HUES6 (cell line): ENCODE measurements around the gene SLC12A7.

Source experiments
- H3K27ac ChIP-seq: 2 replicates; pipeline ENCODE4 v1.7.0; 2013; ENCODE audit warnings: low read depth, mild to moderate bottlenecking, low read length, inconsistent platforms
- H3K27me3 ChIP-seq: 2 replicates; pipeline ENCODE4 v1.6.1; 2013; ENCODE audit warnings: low read length; ENCODE audit not compliant: control insufficient read depth, insufficient read depth
- H3K36me3 ChIP-seq: 2 replicates; pipeline ENCODE4 v1.6.1; 2013; ENCODE audit warnings: low read length; ENCODE audit not compliant: control insufficient read depth, insufficient read depth
- H3K4me1 ChIP-seq: 2 replicates; pipeline ENCODE4 v1.6.1; 2013; ENCODE audit warnings: low read length; ENCODE audit not compliant: control insufficient read depth, insufficient read depth
- H3K4me3 ChIP-seq: 2 replicates; pipeline ENCODE4 v1.5.1; 2013; ENCODE audit warnings: low read depth, low read length
- H3K9ac ChIP-seq: one replicate; pipeline ENCODE4 v1.6.1; 2013; ENCODE audit warnings: mild to moderate bottlenecking, low read length
- H3K9me3 ChIP-seq: 2 replicates; pipeline ENCODE4 v1.6.1; 2013; ENCODE audit warnings: low read depth, low read length; ENCODE audit not compliant: control insufficient read depth, insufficient read depth

The SLC12A7 gene

DNA sequence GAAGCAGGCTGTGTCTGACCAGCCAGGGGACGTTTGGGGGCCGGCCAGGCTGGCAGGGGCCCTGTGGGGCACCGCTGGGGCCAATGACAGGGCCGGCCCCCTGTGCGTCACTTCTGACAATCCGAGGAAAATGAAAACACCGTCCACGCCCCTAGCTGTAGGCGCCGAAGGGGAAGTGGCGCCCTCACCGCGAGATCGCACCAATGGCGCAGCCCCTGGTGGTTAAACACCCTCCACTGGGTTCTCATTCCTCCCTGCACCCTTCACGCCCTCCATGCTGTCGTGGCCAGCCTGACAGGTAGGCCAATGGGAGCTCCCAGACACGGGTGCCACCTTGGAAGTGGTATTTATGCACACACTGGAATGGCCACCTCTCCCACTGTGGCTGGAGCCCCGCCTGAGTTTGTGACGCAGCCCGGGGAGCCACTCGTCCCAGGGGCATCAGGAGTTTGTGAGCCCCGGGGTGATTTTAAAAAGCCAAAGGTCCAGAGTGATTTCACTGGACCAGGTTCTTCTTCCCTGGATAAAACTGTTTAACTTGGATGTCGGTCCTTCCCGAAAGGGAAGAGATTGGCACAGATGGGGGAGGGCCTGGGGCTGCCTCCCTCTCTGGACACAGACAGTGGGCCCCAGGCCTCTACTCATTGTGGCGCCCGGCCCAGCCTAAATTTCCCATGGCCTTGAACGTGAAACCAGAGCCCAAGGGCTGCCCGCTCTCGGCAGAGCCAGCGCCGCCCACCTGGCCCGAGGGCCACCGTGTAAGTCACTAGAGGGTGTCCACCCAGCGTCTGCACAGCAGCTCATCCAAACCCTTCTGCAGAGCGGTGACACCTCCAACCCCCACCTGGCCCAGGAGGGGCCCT is 53.5 kb downstream of the SLC12A7 start:
- no peaks in the 10 kb centered on the region for H3K4me1 ChIP-seq
- no peak overlapping the region for H3K4me3 ChIP-seq
- H3K27me3 ChIP-seq: no peaks in the 10 kb centered on the region
- H3K9me3 ChIP-seq: no peaks in the 10 kb centered on the region
- H3K27ac ChIP-seq: no peak overlapping the region
- peaks cover 60% of the 10 kb centered on the region for H3K36me3 ChIP-seq
- no peak overlapping the region for H3K9ac ChIP-seq

DNA sequence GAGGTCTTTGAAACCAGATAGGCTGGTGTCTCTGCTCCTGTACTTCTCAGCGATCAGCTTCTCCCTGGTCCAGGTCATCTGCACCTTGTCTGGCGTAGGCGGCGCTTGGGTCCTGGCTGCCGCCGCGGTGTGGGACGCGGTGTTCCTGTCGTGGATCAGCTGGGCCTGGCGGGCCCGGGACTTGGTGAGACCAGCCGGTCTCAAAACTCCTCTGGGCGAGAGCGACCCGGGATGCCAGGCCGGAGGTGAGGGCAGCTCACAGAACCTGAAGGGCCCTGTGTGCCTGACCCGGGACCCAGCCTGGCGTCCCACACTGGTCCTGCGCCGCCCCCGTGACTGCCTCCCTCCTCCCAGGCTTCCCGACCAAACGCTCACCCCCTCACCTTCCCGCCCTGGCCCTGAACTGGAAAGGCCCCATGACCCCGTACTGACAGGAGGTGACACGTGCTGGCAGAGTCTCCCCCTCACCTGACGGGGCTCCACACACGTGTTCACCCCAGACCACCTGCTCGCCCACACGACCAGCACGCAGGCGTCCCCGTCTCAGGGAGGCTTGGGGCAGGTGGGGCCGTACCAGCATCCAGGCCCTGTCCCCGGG is 54.3 kb downstream of the SLC12A7 start:
- H3K27me3 ChIP-seq: no peaks in the 10 kb centered on the region
- H3K9ac ChIP-seq: no peak overlapping the region
- no peak overlapping the region for H3K4me3 ChIP-seq
- H3K9me3 ChIP-seq: no peaks in the 10 kb centered on the region
- no peaks in the 10 kb centered on the region for H3K4me1 ChIP-seq
- no peak overlapping the region for H3K27ac ChIP-seq
- H3K36me3 ChIP-seq: peaks cover 59% of the 10 kb centered on the region

DNA sequence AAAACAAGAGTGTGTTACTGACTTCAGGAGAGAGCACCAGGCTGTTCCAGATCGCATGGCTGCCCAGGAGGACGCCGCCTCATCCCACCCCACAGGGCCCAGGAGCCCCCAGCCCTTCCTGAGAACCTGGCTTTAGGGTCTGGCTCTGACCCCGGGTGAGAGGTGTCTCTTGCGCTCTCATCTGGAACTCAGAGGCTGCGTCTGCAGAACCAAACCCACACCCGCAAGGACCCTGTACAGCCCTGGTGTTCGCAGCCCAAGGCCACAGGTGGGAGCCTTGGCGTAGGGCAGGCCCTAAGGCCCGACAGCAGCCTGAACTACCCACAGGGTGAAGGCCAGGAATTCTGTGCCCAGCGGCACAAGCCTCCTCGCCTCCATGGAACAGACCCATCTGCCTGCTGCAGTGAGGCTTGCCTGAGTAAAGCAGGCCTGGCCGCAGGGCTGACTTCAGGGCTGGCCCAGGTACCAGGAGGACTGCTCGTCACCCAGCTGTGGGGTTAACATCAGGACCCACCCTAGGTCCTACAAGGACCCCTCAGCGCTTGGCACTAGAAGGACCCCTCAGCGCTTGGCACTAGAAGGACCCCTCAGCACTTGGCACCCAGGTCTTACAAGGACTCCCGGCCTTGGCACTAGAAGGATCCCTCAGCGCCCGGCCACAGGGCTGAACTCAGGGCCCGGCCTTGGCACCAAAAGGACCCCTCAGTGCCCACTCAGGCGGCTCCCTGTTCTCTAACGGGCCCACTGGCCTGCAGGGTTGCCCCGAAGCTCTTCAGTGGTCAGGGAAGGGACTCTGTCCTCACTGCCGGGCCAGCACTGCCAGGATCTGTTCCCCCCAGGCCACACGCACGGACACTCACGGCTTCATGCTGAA is 55.0 kb downstream of the SLC12A7 start:
- Histone ChIP-seq H3K27ac (no peak overlapping the region), H3K4me1 (no peaks in the 10 kb centered on the region), H3K36me3 (peaks cover 62% of the 10 kb centered on the region), H3K9me3 (no peaks in the 10 kb centered on the region), H3K27me3 (no peaks in the 10 kb centered on the region), H3K9ac (no peak overlapping the region), H3K4me3 (no peak overlapping the region)

DNA sequence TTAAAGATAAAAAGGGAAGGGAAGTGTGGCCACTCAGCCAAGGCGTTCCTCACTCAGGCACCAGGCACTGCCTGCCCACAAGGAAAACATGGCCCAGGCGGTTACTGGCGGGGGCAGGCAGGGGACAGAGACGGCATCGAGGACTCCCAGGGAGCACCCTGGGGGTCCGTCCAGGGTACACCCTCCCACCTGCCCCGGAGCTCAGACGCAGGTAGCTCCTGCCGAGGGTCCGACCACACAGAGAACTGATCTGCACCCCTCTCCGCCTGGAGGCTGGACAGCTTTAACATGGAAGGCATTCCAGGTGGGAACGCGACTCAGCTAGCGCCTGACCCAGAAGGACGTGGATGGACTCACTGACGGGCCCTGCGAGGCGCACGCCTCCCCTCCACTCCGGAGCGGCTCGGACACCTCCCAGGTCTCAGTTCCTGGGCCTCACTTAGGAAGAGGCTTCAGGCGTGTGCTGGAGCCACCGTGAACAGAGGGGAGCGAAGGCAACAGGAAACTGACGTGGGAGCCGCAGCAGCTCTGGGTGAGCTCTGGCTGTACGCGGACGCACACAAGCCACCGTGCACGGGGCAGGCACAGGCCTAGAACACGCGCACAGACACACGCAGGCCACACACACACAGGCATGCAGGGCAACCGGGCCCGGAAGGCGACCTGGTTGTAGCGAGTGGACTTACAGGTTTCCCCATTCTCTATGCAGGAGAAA is 55.8 kb downstream of the SLC12A7 start:
- no peaks in the 10 kb centered on the region for H3K9me3 ChIP-seq
- no peak overlapping the region for H3K9ac ChIP-seq
- no peak overlapping the region for H3K27ac ChIP-seq
- no peaks in the 10 kb centered on the region for H3K4me1 ChIP-seq
- peaks cover 69% of the 10 kb centered on the region for H3K36me3 ChIP-seq
- H3K4me3 ChIP-seq: no peak overlapping the region
- H3K27me3 ChIP-seq: no peaks in the 10 kb centered on the region

DNA sequence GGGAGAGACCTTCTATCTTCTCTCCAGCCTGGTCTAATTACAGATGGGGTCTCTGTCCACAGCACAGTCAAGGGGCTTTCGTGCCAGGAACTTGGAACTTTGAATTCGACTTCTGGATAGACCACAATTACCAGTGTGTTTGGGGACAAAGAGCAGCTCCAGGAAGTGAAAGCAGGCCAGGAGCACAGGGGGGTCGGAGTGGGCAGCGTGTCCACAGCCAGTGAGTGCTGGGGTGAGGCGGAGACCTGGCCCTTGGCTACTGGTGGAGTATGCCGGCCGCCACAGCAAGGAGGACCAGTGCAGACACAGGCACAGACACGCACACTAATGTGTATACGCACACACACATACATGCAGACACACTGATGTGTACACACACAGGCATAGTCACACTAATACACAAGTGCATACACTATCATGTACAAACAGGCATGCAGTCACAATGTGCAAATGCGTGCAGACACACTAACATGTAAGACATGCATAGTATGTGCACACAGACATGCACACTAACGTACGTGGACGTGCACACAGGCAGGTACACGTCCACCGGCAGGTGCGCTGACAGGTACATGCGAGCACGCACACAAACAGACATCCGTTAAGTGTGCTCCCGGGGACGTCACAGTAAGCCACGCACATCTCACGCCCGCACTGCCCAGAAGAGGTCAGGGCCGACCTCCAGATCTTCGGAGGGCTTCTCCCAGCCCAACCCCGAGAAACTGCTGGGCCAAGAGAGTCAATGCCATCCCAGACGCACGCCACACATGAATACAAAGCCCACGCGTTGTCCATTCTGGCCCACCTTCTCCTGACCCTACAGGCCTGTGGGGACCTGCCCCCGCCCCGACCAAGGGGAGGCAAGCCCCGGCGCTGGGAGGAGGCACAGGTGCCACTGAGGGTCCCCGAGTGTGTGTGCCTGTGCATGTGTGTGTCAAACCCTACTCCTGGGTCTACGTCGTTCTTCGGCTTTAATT is 56.8 kb downstream of the SLC12A7 start:
- Histone ChIP-seq H3K4me3 (no peak overlapping the region), H3K4me1 (no peaks in the 10 kb centered on the region), H3K9me3 (no peaks in the 10 kb centered on the region), H3K9ac (no peak overlapping the region), H3K27ac (0 out of 2 replicates have a peak overlapping the region, but pooled peaks have one; percentile 28), H3K27me3 (no peaks in the 10 kb centered on the region), H3K36me3 (peaks cover 62% of the 10 kb centered on the region)

DNA sequence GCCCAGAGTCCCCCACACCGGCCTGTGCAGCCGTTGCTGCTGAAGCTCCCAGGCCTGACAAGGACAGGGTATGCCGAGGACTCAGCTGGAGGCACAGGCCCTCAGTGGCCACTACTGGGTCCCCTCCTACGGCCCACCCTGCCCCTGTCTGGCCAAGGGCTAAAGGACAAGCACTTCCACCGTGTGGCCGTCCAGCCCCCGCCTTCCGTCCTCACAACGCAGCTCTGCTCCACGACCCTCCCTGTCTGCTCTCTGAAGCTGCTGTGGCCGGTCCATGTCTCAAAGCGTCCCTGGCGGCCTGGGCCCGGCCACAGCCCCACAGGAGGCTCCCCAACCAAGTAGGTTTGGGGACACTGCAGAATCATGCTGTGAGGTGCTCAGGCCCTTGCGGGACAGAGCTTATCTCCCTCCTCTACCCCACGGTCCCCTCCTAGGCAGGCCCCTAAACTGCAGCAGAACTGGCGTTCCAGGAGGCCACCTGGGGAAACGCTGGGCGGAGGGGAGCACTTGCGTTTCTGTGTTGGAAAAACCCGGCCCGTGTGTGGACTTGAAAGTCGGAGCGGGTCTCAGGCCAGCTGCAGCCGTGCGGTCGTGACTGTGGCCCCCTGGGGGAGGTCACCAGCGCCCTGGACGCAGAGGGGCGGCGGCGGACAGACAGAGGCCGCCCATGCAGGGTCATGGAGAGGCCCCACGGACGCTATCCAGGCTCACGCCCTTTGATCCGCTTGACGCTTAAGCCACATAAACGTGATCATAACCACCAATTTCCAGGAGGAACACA is 57.7 kb downstream of the SLC12A7 start:
- H3K36me3 ChIP-seq: peaks cover 54% of the 10 kb centered on the region
- no peaks in the 10 kb centered on the region for H3K4me1 ChIP-seq
- H3K27me3 ChIP-seq: no peaks in the 10 kb centered on the region
- no peaks in the 10 kb centered on the region for H3K9me3 ChIP-seq
- no peak overlapping the region for H3K4me3 ChIP-seq
- H3K9ac ChIP-seq: no peak overlapping the region
- H3K27ac ChIP-seq: 0 out of 2 replicates have a peak overlapping the region, but pooled peaks have one; percentile 28

DNA sequence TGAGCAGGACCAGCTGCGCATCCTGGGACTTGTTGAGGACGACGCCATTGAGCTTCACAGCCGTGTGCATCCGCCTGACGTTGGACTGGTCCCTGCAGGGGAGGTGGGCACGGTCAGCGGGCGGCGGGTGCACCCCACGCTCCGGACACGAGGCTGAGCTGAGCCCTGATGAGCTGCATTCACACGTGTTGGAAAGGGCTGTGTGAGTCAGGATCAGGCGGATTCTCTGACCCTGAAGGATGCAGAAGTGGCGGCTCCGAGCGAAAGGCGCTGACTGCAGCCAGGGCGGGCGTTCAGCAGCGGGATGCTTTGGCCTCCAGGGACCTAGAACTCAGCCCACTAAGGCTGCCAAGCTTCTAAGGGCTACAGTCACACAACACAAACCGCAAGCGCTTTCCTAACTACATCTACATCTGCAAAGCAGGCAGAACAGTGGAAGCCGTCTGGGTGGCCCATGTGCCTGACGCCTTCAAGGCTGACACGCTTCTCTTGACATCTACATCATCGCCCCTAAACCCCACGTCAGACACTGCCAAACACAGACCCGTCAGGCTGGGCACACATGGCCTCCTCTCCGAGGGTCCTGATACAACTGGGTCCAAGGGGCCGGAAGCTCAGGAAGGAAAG is 58.4 kb downstream of the SLC12A7 start:
- Histone ChIP-seq H3K4me3 (no peak overlapping the region), H3K36me3 (peaks cover 52% of the 10 kb centered on the region), H3K27me3 (no peaks in the 10 kb centered on the region)

DNA sequence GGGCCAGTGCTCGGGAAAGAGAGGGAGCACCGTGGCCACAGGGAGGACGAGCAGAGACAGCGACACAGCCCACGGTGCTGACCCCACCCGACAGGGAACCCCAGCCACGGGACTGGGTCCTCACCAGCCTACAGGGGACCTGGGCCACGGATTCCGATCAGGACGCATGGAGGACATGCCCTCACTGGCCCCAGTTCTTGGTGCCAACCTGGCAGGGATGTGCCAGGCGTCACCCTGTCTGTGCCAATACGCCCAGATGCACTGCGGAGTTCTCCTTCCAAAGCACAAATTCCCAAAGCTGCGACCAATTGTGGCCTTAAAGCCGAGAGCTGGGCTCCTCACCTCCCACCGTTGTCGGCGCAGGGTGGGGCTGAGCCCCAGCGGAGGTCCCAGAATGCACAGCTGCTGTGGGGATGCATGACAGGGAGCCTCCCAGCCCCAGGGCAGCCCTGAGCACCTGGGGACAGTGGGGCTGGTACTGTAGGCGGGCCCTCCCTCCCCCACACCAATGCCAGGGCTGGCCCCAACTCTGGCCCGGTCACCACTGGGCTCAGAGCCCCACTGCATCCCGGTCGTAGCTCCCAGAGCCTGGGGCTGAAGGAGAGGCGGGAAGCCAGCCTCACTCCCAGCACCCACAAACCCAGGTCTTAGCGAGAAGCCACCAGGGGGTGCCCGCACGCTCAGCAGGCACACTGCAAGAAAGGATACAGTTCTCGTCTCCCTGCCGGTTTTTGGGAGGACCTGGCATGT is 59.0 kb downstream of the SLC12A7 start:
- H3K4me3 ChIP-seq: no peak overlapping the region
- no peaks in the 10 kb centered on the region; the same call in 1 of the 2 replicates for H3K9me3 ChIP-seq
- H3K4me1 ChIP-seq: no peaks in the 10 kb centered on the region
- peaks cover 51% of the 10 kb centered on the region for H3K36me3 ChIP-seq
- H3K9ac ChIP-seq: no peak overlapping the region
- H3K27ac ChIP-seq: no peak overlapping the region
- no peaks in the 10 kb centered on the region for H3K27me3 ChIP-seq

More for the DNA sequence above, 58.4 kb downstream of the SLC12A7 start:
- H3K4me1 ChIP-seq: no peaks in the 10 kb centered on the region
- H3K27ac ChIP-seq: no peak overlapping the region
- no peaks in the 10 kb centered on the region for H3K9me3 ChIP-seq
- no peak overlapping the region for H3K9ac ChIP-seq
